ENCODE results near the gene KIAA1328.
"Not testable (repeated sequence)": the region's sequence is repeated elsewhere in the genome, so short reads cannot be mapped to it uniquely, and the experiment has no call there.

The KIAA1328 gene

GRCh38 chr18:36811430-36811829 lies 17.5 kb upstream of the KIAA1328 start:
- H3K36me3 ChIP-seq (ENCODE audit: control insufficient read depth in 2 of 2, insufficient read depth in 2 of 2, low read length in 2 of 2): peaks cover 9 to 10% of the 10 kb centered on the region in 2 donors
- no peaks in the 10 kb centered on the region for H3K9me3 ChIP-seq (ENCODE audit: control insufficient read depth in 2 of 2, low read length in 2 of 2)
- no peak overlapping the region for H3K9ac ChIP-seq (ENCODE audit: low read length in 2 of 2)
- H3K27ac ChIP-seq (ENCODE audit: low read length): no peak overlapping the region
- H3K27me3 ChIP-seq (ENCODE audit: control insufficient read depth in 1 of 2, insufficient read depth in 2 of 2, low read length in 2 of 2): no peaks in the 10 kb centered on the region
- H3K4me1 ChIP-seq (ENCODE audit: control insufficient read depth, insufficient read depth, low read length): no peaks in the 10 kb centered on the region
- H3K4me3 ChIP-seq (ENCODE audit: low read length in 2 of 2): no peak overlapping the region

GRCh38 chr18:36811955-36812354 lies 17.0 kb upstream of the KIAA1328 start:
- H3K9me3 ChIP-seq (ENCODE audit: control insufficient read depth in 2 of 2, low read length in 2 of 2): no peaks in the 10 kb centered on the region

DNA sequence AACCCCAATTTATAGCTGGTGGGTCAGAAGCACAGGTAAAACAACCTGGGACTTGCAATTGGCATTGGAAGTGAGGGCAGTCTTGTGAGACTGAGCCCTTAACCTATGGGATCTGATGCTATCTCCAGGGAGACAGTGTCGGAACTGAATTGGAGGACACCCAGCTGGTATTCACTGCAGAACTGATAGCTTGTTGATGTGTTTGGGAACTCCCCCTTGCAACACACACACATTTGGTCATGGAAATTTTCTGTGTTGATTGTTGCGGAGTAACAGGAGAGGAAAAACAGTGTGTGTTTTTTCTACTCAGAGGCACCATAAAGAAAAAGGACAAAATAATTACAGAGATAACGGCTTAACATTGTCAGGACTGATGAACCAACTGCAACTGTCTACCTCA lies 16.2 kb upstream of the KIAA1328 start:
- H3K27ac ChIP-seq (ENCODE audit: low read length): no peak overlapping the region
- H3K9ac ChIP-seq (ENCODE audit: low read length in 2 of 2): no peak overlapping the region
- H3K4me3 ChIP-seq (ENCODE audit: low read length in 2 of 2): no peak overlapping the region

More at GRCh38 chr18:36811955-36812354, 17.0 kb upstream of the KIAA1328 start:
- Histone ChIP-seq H3K27me3 (ENCODE audit: control insufficient read depth in 1 of 2, insufficient read depth in 2 of 2, low read length in 2 of 2) (no peaks in the 10 kb centered on the region), H3K36me3 (ENCODE audit: control insufficient read depth in 2 of 2, insufficient read depth in 2 of 2, low read length in 2 of 2) (peaks cover 8 to 10% of the 10 kb centered on the region in 2 donors), H3K4me1 (ENCODE audit: control insufficient read depth, insufficient read depth, low read length) (no peaks in the 10 kb centered on the region), H3K27ac (ENCODE audit: low read length) (no peak overlapping the region), H3K9ac (ENCODE audit: low read length in 2 of 2) (no peak overlapping the region), H3K4me3 (ENCODE audit: low read length in 2 of 2) (no peak overlapping the region)

GRCh38 chr18:36813101-36813775 lies 15.7 kb upstream of the KIAA1328 start:
- Histone ChIP-seq H3K4me1 (ENCODE audit: control insufficient read depth, insufficient read depth, low read length) (no peaks in the 10 kb centered on the region), H3K27me3 (ENCODE audit: control insufficient read depth in 1 of 2, insufficient read depth in 2 of 2, low read length in 2 of 2) (no peaks in the 10 kb centered on the region), H3K9me3 (ENCODE audit: control insufficient read depth in 2 of 2, low read length in 2 of 2) (no peaks in the 10 kb centered on the region), H3K27ac (ENCODE audit: low read length) (no peak overlapping the region), H3K4me3 (ENCODE audit: low read length in 2 of 2) (no peak overlapping the region), H3K36me3 (ENCODE audit: control insufficient read depth in 2 of 2, insufficient read depth in 2 of 2, low read length in 2 of 2) (peaks cover 5 to 11% of the 10 kb centered on the region in 2 donors), H3K9ac (ENCODE audit: low read length in 2 of 2) (no peak overlapping the region)

More for the DNA sequence above, 16.2 kb upstream of the KIAA1328 start:
- H3K4me1 ChIP-seq (ENCODE audit: control insufficient read depth, insufficient read depth, low read length): no peaks in the 10 kb centered on the region
- H3K27me3 ChIP-seq (ENCODE audit: control insufficient read depth in 1 of 2, insufficient read depth in 2 of 2, low read length in 2 of 2): no peaks in the 10 kb centered on the region
- no peaks in the 10 kb centered on the region for H3K9me3 ChIP-seq (ENCODE audit: control insufficient read depth in 2 of 2, low read length in 2 of 2)
- H3K36me3 ChIP-seq (ENCODE audit: control insufficient read depth in 2 of 2, insufficient read depth in 2 of 2, low read length in 2 of 2): peaks cover 6 to 10% of the 10 kb centered on the region in 2 donors

DNA sequence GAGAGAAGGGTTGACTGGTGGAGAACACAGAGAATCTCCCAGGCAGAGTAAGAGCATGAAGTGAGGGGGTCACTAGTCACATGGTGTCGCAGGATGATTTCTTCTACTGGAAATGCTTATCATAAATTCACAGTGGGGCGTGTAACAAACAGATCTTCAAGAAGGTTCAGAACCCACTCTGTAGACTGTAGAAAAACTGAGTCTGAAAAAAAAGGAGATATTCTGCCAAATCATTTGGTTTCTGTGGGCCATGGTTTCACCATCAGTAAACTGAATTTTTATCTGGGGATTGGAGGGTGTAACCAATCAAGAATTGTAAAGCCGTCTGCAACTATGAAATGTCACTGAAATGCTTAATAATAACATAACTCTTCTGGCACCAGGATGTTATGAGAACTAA lies 15.1 kb upstream of the KIAA1328 start:
- H3K36me3 ChIP-seq (ENCODE audit: control insufficient read depth in 2 of 2, insufficient read depth in 2 of 2, low read length in 2 of 2): peaks cover 9 to 11% of the 10 kb centered on the region in 2 donors
- H3K9me3 ChIP-seq (ENCODE audit: control insufficient read depth in 2 of 2, low read length in 2 of 2): no peaks in the 10 kb centered on the region
- H3K27me3 ChIP-seq (ENCODE audit: control insufficient read depth in 1 of 2, insufficient read depth in 2 of 2, low read length in 2 of 2): no peaks in the 10 kb centered on the region
- no peak overlapping the region for H3K27ac ChIP-seq (ENCODE audit: low read length)
- no peaks in the 10 kb centered on the region for H3K4me1 ChIP-seq (ENCODE audit: control insufficient read depth, insufficient read depth, low read length)
- H3K9ac ChIP-seq (ENCODE audit: low read length in 2 of 2): no peak overlapping the region
- no peak overlapping the region for H3K4me3 ChIP-seq (ENCODE audit: low read length in 2 of 2)

DNA sequence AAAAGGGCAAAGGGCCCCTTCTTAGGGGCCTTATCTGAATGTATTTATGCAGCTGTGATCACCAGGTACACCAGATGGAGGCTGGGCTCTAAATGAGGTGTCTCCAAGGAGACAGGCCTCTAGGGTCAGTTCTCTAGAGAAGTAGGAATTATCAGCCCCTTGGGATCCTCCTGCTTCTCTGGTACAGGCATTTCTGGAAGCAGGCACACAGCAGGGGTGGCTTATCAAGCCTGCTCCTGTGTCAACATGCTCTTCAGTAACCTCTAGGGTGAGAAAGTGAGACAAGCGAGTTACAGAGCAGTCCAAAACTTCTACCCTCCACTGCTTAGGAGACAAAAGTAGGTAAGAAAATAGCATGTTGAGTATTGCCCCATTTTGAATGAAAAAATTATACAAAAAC lies 13.9 kb upstream of the KIAA1328 start:
- Histone ChIP-seq H3K4me1 (ENCODE audit: control insufficient read depth, insufficient read depth, low read length) (no peaks in the 10 kb centered on the region), H3K36me3 (ENCODE audit: control insufficient read depth in 2 of 2, insufficient read depth in 2 of 2, low read length in 2 of 2) (peaks cover 10 to 11% of the 10 kb centered on the region in 2 donors), H3K4me3 (ENCODE audit: low read length in 2 of 2) (no peak overlapping the region), H3K27ac (ENCODE audit: low read length) (no peak overlapping the region), H3K27me3 (ENCODE audit: control insufficient read depth in 1 of 2, insufficient read depth in 2 of 2, low read length in 2 of 2) (no peaks in the 10 kb centered on the region), H3K9ac (ENCODE audit: low read length in 2 of 2) (no peak overlapping the region), H3K9me3 (ENCODE audit: control insufficient read depth in 2 of 2, low read length in 2 of 2) (no peaks in the 10 kb centered on the region)

GRCh38 chr18:36816096-36816495 lies 12.8 kb upstream of the KIAA1328 start:
- H3K9ac ChIP-seq (ENCODE audit: low read length in 2 of 2); H3K4me1 ChIP-seq (ENCODE audit: control insufficient read depth, insufficient read depth, low read length); H3K9me3 ChIP-seq (ENCODE audit: control insufficient read depth in 2 of 2, low read length in 2 of 2); H3K27ac ChIP-seq (ENCODE audit: low read length); H3K27me3 ChIP-seq (ENCODE audit: control insufficient read depth in 1 of 2, insufficient read depth in 2 of 2, low read length in 2 of 2); H3K4me3 ChIP-seq (ENCODE audit: low read length in 2 of 2): not testable (repeated sequence)
- H3K36me3 ChIP-seq (ENCODE audit: control insufficient read depth in 2 of 2, insufficient read depth in 2 of 2, low read length in 2 of 2): peaks cover 10 to 11% of the 10 kb centered on the region in 2 donors

DNA sequence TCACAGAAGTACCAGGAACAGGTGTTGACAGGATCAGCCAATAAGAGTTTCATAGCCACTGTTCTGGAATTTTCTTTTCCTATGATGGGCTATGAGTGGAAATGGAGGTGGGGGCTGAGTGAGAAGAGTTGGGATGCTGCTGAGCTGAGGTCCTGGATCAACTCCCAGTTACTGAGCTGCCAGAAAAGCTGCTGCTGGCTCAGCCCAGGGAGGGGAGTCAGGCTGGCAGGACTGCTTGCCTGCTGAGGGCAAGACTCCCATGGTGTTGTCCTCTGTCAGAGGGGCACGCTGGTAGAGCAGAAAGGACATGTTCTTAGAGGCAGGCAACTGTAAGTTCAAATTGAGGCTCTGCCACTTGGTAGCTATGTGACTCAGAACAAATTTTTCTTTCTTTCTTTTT lies 11.9 kb upstream of the KIAA1328 start:
- H3K36me3 ChIP-seq (ENCODE audit: control insufficient read depth in 2 of 2, insufficient read depth in 2 of 2, low read length in 2 of 2): peaks cover 10 to 11% of the 10 kb centered on the region in 2 donors
- no peak overlapping the region for H3K4me3 ChIP-seq (ENCODE audit: low read length in 2 of 2)
- H3K9me3 ChIP-seq (ENCODE audit: control insufficient read depth in 2 of 2, low read length in 2 of 2): no peaks in the 10 kb centered on the region
- H3K27me3 ChIP-seq (ENCODE audit: control insufficient read depth in 1 of 2, insufficient read depth in 2 of 2, low read length in 2 of 2): no peaks in the 10 kb centered on the region
- no peak overlapping the region for H3K27ac ChIP-seq (ENCODE audit: low read length)
- H3K9ac ChIP-seq (ENCODE audit: low read length in 2 of 2): no peak overlapping the region
- no peaks in the 10 kb centered on the region for H3K4me1 ChIP-seq (ENCODE audit: control insufficient read depth, insufficient read depth, low read length)

- Histone ChIP-seq H3K36me3 (ENCODE audit: control insufficient read depth in 2 of 2, insufficient read depth in 2 of 2, low read length in 2 of 2) (peaks cover 7 to 10% of the 10 kb centered on the region in 2 donors), H3K4me1 (ENCODE audit: control insufficient read depth, insufficient read depth, low read length) (no peaks in the 10 kb centered on the region), H3K27ac (ENCODE audit: low read length) (no peak overlapping the region), H3K4me3 (ENCODE audit: low read length in 2 of 2) (no peak overlapping the region), H3K27me3 (ENCODE audit: control insufficient read depth in 1 of 2, insufficient read depth in 2 of 2, low read length in 2 of 2) (no peaks in the 10 kb centered on the region), H3K9me3 (ENCODE audit: control insufficient read depth in 2 of 2, low read length in 2 of 2) (no peaks in the 10 kb centered on the region), H3K9ac (ENCODE audit: low read length in 2 of 2) (no peak overlapping the region)
Observed at GRCh38 chr18:36818652-36819051, 10.3 kb upstream of the KIAA1328 start.

DNA sequence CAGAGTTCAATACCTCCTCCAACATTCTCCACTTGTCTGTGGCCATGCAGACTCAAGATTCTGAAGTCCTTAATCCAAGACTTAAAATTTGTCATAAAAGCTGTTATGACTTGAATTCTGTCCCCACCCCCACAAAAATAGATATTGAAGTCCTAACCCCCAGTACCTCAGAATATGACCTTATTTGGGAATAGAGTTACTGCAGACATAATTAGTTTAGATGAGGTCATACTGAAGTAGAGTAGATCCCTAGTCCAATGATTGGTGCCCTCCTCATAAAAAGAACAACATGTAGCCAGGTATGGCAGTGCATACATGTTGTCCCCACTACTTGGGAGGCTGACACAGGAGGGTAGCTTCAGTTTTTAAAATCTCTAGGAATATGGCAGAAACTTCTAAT lies 9.3 kb upstream of the KIAA1328 start:
- H3K4me1 ChIP-seq (ENCODE audit: control insufficient read depth, insufficient read depth, low read length): no peaks in the 10 kb centered on the region
- no peak overlapping the region for H3K9ac ChIP-seq (ENCODE audit: low read length in 2 of 2)
- H3K4me3 ChIP-seq (ENCODE audit: low read length in 2 of 2): no peak overlapping the region
- no peak overlapping the region for H3K27ac ChIP-seq (ENCODE audit: low read length)
- H3K9me3 ChIP-seq (ENCODE audit: control insufficient read depth in 2 of 2, low read length in 2 of 2): no peaks in the 10 kb centered on the region
- peaks cover 7 to 10% of the 10 kb centered on the region in 2 donors for H3K36me3 ChIP-seq (ENCODE audit: control insufficient read depth in 2 of 2, insufficient read depth in 2 of 2, low read length in 2 of 2)
- H3K27me3 ChIP-seq (ENCODE audit: control insufficient read depth in 1 of 2, insufficient read depth in 2 of 2, low read length in 2 of 2): no peaks in the 10 kb centered on the region

GRCh38 chr18:36821681-36822080 lies 7.2 kb upstream of the KIAA1328 start:
- no peak overlapping the region for H3K9ac ChIP-seq (ENCODE audit: low read length in 2 of 2)
- no peaks in the 10 kb centered on the region for H3K9me3 ChIP-seq (ENCODE audit: control insufficient read depth in 2 of 2, low read length in 2 of 2)
- no peak overlapping the region for H3K4me3 ChIP-seq (ENCODE audit: low read length in 2 of 2)
- no peak overlapping the region for H3K27ac ChIP-seq (ENCODE audit: low read length)
- peaks cover 7 to 10% of the 10 kb centered on the region in 2 donors for H3K36me3 ChIP-seq (ENCODE audit: control insufficient read depth in 2 of 2, insufficient read depth in 2 of 2, low read length in 2 of 2)
- no peaks in the 10 kb centered on the region for H3K4me1 ChIP-seq (ENCODE audit: control insufficient read depth, insufficient read depth, low read length)
- no peaks in the 10 kb centered on the region for H3K27me3 ChIP-seq (ENCODE audit: control insufficient read depth in 1 of 2, insufficient read depth in 2 of 2, low read length in 2 of 2)
